Activated CD8-positive, alpha-beta T cell treated with anti-CD3 and anti-CD28 coated beads for 36 hours (primary cell): ENCODE data around the gene FAR2. TPM values are rescaled to one million over a fixed set of nuclear protein-coding genes. Genes with fewer than 3 reads are reported as not detected.

Experiments used
- ATAC-seq: fragments of 200-7000 bp; cut with Tn5 transposase; one replicate; pipeline ENCODE4 v1.10.0; 2021; ENCODE audit warnings: mild to moderate bottlenecking, moderate library complexity
- CTCF ChIA-PET: fragments of 350-600 bp; sonication (Branson Sonifier 250); formaldehyde crosslinking; loops from one replicate; lab custom pipeline; 2021; ENCODE audit warnings: antibody characterized with exemption; lab: Charles Lee
- POLR2A ChIA-PET: fragments of 350-600 bp; sonication (Branson Sonifier 250); formaldehyde crosslinking; loops from one replicate; lab custom pipeline; 2021; ENCODE audit warnings: antibody characterized with exemption; lab: Charles Lee
- DNase-seq: peaks from one replicate; pipeline ENCODE4 v3.0.0-alpha.2; 2020
- H3K27ac Mint-ChIP-seq: one replicate; pipeline ENCODE4 v1.8.0; 2021; ENCODE audit warnings: mild to moderate bottlenecking, mixed read lengths
- H3K27me3 Mint-ChIP-seq: one replicate; pipeline ENCODE4 v1.8.0; 2021; ENCODE audit warnings: mixed read lengths
- H3K36me3 Mint-ChIP-seq: one replicate; pipeline ENCODE4 v1.8.0; 2021; ENCODE audit warnings: low read depth, mixed read lengths
- H3K4me1 Mint-ChIP-seq: one replicate; pipeline ENCODE4 v1.8.0; 2021; ENCODE audit warnings: low read depth, mixed read lengths
- H3K4me3 Mint-ChIP-seq: one replicate; pipeline ENCODE4 v1.8.0; 2021; ENCODE audit warnings: mild to moderate bottlenecking, moderate library complexity, mixed read lengths
- H3K9me3 Mint-ChIP-seq: one replicate; pipeline ENCODE4 v1.8.0; 2021; ENCODE audit warnings: mixed read lengths
- intact Hi-C: fragments of 100-400 bp; cut with micrococcal nuclease; formaldehyde crosslinking; loops from one replicate; pipeline ENCODE4 v1.10.0; 2022
- total RNA-seq, 2 experiments: library from RNA; stranded (reverse); gene quantifications; one replicate each; pipeline ENCODE4 v1.2.3, GENCODE V29; 2021
- TF ChIP-seq, protein P1 (sequence below): fragments of 200-600 bp; IDR thresholded peaks from one replicate; pipeline ENCODE4 v1.8.0; 2022; ENCODE audit warnings: antibody characterized with exemption, mild to moderate bottlenecking

FAR2 gene
- total RNA-seq, 2 experiments from 2014 or later: 6.0 to 7.0 TPM

DNA sequence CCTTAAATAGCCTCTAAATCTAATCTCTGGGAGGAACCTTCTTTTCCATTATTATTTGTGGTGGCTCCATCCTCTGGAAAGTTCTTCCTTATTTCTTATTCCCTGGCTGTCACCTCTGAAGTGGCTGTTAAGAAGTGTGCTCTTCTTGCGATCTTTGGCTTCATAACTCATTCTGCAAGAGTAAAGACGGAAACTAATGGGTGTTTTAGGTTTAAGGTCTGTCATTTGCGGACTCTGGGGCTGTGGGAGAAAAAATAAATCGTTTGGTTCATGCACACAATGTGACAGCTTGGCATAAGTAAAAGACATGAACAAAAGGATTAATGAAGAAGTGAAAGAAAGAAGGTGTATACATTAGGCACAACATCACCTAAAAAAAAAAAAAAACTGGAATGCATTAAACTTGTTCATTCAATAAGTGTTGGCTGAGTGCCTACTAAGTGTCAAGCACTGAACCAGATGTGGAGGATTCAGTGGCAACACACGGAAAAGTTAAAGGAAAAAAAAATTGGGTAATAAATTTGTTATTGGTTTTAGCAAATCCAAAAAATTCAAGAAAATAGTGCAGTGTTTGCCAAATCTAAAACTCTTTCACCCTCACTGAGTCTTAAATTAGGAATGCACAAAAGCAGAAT, 132.4 kb downstream of the FAR2 start:
- peaks cover 2% of the 10 kb centered on the region for H3K36me3 Mint-ChIP-seq
- no peaks in the 10 kb centered on the region for H3K27me3 Mint-ChIP-seq
- no peak overlapping the region for H3K4me3 Mint-ChIP-seq
- intact Hi-C loops: no loop called here
- ATAC-seq: no peak
- ChIA-PET CTCF (no interaction called here), POLR2A (no interaction called here)
- H3K27ac Mint-ChIP-seq: no peak overlapping the region
- TF ChIP-seq, protein P1, sequence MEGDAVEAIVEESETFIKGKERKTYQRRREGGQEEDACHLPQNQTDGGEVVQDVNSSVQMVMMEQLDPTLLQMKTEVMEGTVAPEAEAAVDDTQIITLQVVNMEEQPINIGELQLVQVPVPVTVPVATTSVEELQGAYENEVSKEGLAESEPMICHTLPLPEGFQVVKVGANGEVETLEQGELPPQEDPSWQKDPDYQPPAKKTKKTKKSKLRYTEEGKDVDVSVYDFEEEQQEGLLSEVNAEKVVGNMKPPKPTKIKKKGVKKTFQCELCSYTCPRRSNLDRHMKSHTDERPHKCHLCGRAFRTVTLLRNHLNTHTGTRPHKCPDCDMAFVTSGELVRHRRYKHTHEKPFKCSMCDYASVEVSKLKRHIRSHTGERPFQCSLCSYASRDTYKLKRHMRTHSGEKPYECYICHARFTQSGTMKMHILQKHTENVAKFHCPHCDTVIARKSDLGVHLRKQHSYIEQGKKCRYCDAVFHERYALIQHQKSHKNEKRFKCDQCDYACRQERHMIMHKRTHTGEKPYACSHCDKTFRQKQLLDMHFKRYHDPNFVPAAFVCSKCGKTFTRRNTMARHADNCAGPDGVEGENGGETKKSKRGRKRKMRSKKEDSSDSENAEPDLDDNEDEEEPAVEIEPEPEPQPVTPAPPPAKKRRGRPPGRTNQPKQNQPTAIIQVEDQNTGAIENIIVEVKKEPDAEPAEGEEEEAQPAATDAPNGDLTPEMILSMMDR: no peak
- no peak for DNase-seq
- no peaks in the 10 kb centered on the region for H3K4me1 Mint-ChIP-seq
- no peaks in the 10 kb centered on the region for H3K9me3 Mint-ChIP-seq

DNA sequence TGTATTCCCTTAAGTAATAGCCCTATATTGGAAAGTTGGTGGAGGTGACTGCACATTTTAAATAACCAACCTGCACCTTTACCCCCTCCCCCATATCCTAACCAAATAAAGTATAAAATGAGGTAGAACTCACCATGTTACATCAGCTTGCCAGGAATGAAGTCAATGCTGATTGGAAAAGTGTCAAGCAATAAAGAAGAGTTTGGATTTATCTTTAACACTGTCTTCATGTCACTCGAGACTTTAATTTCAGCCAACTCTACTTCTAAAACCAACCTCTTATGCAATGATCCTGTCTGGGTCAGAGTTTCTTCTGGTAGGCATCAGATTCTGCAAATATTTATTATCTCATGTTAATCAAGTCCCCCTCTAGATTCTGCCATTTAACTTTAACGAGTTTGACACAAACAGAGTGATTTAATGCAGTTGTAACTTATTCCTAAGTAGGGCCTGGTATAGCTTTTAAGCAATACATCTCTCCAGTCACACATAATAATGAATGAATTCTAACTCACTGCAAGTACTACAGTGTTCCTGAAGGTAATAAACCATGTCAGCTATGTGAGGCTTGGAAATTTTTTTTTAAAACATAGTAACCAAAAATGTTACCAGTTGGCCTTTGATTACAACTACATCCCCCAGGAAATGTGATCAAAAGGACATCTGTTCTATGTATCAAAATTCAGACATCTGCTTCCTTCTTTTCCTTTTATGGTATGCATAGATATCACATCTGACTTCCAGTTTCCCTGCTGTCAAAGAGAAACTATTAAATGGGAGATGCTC, 133.1 kb downstream of the FAR2 start:
- intact Hi-C loops: no loop called here
- no peaks in the 10 kb centered on the region for H3K9me3 Mint-ChIP-seq
- ChIA-PET POLR2A (no interaction called here), CTCF (interaction anchor here (1.0 kb wide), 1 partner anchor 195 kb away, joined by 3 read pairs; no protein-coding TSS in a partner anchor)
- H3K27me3 Mint-ChIP-seq: no peaks in the 10 kb centered on the region
- TF ChIP-seq, protein P1: no peak
- DNase-seq: no peak
- no peaks in the 10 kb centered on the region for H3K4me1 Mint-ChIP-seq
- no peak overlapping the region for H3K4me3 Mint-ChIP-seq
- peaks cover 2% of the 10 kb centered on the region for H3K36me3 Mint-ChIP-seq
- no peak overlapping the region for H3K27ac Mint-ChIP-seq
- ATAC-seq: no peak

DNA sequence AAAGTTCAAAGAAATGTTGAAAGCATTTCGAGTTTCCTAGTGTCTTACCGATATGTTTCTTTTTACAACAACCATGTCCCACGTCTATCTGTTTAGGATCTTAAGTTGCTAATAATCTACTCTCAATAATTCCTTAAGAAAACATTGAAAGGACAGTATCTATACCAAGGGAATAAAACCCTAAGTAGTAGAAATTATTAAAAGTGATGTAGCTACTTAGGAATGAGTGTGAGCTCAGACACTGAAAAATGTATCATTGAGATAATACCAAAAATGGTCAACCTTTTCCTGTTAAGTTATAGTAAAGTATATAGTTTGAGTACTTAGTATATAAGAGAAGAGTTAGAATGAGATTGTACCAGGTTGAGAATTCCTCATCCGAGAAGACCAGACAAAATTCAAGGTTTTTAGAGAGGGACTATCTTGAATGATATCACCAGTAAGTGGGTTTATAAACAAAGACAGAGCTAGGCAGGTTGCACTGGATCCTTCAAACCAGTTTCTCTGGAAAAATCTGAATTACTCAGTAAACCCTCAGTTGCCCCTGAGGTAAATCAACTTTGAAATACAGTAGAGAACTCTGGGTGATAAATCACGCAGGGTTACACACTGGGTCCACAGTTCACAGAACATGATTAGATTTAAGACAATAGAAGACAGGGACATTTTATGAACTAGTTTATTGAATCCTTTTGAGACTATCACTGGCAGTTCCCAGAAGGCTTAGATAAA, 135.1 kb downstream of the FAR2 start:
- H3K4me3 Mint-ChIP-seq: no peak overlapping the region
- POLR2A ChIA-PET: no interaction called here
- peaks cover 2% of the 10 kb centered on the region for H3K36me3 Mint-ChIP-seq
- H3K9me3 Mint-ChIP-seq: no peaks in the 10 kb centered on the region
- DNase-seq (no peak), ATAC-seq (no peak)
- TF ChIP-seq, protein P1: no peak
- no peaks in the 10 kb centered on the region for H3K27me3 Mint-ChIP-seq
- intact Hi-C loops: no loop called here
- no peak overlapping the region for H3K27ac Mint-ChIP-seq
- CTCF ChIA-PET: interaction anchor here (1.6 kb wide), 1 partner anchor 34 kb away, joined by 3 read pairs; no protein-coding TSS in a partner anchor
- no peaks in the 10 kb centered on the region for H3K4me1 Mint-ChIP-seq

DNA sequence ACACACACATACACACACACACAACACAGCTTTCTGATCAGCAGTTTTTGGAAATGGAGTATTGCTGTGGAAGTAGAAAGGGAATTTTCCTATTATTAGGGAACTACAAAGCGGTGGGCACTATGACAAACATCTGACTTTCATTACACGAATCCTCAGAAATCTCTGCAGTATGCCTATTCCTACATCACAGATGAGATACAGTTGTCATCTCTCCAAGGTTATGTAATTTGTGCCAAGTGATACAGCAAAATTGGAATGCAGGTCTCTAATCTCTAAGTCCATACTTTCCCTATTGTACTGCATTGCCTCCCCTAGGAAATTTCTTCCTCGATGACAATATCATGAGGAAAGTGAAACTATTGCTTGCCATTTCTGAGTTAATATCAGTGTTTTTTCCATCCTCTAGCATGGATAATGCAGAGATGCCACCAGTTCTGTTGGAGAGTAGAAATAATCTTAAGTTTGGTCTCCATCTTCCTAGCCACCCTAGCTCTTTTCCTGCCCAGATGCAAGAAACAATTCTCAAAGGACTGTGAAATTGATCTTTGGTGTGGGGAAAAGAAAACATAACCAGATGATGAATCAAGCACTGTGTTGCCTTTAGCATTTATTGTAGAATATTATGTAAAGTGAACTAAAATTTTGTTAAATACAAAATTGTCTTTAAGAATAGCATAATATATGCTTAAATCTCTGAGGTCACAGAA, 137.2 kb downstream of the FAR2 start:
- Mint-ChIP-seq H3K27ac (no peak overlapping the region), H3K4me1 (no peaks in the 10 kb centered on the region), H3K36me3 (peaks cover 8% of the 10 kb centered on the region), H3K9me3 (peaks cover 3% of the 10 kb centered on the region), H3K4me3 (no peak overlapping the region), H3K27me3 (no peaks in the 10 kb centered on the region)
- ATAC-seq (no peak), DNase-seq (no peak)
- ChIA-PET POLR2A (no interaction called here), CTCF (no interaction called here)
- TF ChIP-seq, protein P1: no peak
- intact Hi-C loops: no loop called here
